Kidney epithelial cell (primary cell): ENCODE data around the gene PKNOX2. TPM values are rescaled to one million over a fixed set of nuclear protein-coding genes. Genes with fewer than 3 reads are reported as not detected.

Source experiments
- DNase-seq: peaks from one replicate; pipeline ENCODE4 v3.0.0-alpha.2; 2010; ENCODE audit warnings: low read depth
- H3K27me3 ChIP-seq: 2 replicates; pipeline ENCODE4 v1.6.0; 2011; ENCODE audit warnings: low read length; ENCODE audit not compliant: control insufficient read depth, insufficient read depth
- H3K36me3 ChIP-seq: 2 replicates; pipeline ENCODE4 v1.5.1; 2011; ENCODE audit warnings: low read length; ENCODE audit not compliant: control insufficient read depth, insufficient read depth
- H3K4me3 ChIP-seq: 2 replicates; pipeline ENCODE4 v1.5.1; 2011; ENCODE audit warnings: low read depth, mild to moderate bottlenecking, control low read depth, low read length
- total RNA-seq: library from RNA; depleted of rRNA; stranded (reverse); fragments of >200 nt; gene quantifications from 2 replicates; pipeline ENCODE4 v1.2.3, GENCODE V29; 2015
- TF ChIP-seq, protein P1 (sequence below): IDR thresholded peaks from 2 replicates; pipeline ENCODE4 v1.5.1; 2011; ENCODE audit warnings: mild to moderate bottlenecking, moderate library complexity, low read length, control low read depth, inconsistent platforms; ENCODE audit not compliant: insufficient read depth, poor library complexity, severe bottlenecking

The PKNOX2 gene
- total RNA-seq, 1 donor from 2014 or later, result 0.42 TPM

DNA sequence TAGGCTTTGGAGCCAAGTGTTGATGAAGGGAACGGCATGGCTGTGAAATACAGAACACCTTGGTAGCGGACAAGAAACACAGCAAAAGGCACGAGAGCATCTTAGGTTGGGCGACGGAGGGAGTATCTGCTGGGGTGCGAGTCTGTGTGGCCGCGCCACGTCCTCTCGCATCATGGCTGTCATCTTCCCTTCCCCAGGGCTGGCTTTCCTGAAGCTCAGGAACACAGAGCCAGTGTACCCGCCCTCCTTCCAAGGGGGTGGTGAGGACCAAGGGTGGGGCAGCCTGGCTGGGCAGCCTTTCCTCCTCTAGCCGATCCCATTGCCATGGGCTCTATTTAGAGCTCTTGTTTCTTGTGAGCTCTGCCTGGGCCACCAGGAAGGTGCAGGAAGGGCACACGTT, 177.1 kb downstream of the PKNOX2 start:
- no peak for DNase-seq
- H3K4me3 ChIP-seq, result no peak overlapping the region
- no peaks in the 10 kb centered on the region for H3K36me3 ChIP-seq
- TF ChIP-seq, protein P1, sequence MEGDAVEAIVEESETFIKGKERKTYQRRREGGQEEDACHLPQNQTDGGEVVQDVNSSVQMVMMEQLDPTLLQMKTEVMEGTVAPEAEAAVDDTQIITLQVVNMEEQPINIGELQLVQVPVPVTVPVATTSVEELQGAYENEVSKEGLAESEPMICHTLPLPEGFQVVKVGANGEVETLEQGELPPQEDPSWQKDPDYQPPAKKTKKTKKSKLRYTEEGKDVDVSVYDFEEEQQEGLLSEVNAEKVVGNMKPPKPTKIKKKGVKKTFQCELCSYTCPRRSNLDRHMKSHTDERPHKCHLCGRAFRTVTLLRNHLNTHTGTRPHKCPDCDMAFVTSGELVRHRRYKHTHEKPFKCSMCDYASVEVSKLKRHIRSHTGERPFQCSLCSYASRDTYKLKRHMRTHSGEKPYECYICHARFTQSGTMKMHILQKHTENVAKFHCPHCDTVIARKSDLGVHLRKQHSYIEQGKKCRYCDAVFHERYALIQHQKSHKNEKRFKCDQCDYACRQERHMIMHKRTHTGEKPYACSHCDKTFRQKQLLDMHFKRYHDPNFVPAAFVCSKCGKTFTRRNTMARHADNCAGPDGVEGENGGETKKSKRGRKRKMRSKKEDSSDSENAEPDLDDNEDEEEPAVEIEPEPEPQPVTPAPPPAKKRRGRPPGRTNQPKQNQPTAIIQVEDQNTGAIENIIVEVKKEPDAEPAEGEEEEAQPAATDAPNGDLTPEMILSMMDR, result no peak
- H3K27me3 ChIP-seq, result peaks cover 10% of the 10 kb centered on the region

- H3K4me3 ChIP-seq, result no peak overlapping the region
- no peak for DNase-seq
- TF ChIP-seq, protein P1, result no peak
- peaks cover 13% of the 10 kb centered on the region for H3K27me3 ChIP-seq
- no peaks in the 10 kb centered on the region for H3K36me3 ChIP-seq
Observed at GRCh38 chr11:125342281-125342930, 177.9 kb downstream of the PKNOX2 start.

GRCh38 chr11:125343086-125343717, 178.7 kb downstream of the PKNOX2 start:
- no peaks in the 10 kb centered on the region for H3K36me3 ChIP-seq
- H3K27me3 ChIP-seq, result peaks cover 18% of the 10 kb centered on the region
- H3K4me3 ChIP-seq, result no peak overlapping the region
- DNase-seq, result no peak
- TF ChIP-seq, protein P1, result no peak

DNA sequence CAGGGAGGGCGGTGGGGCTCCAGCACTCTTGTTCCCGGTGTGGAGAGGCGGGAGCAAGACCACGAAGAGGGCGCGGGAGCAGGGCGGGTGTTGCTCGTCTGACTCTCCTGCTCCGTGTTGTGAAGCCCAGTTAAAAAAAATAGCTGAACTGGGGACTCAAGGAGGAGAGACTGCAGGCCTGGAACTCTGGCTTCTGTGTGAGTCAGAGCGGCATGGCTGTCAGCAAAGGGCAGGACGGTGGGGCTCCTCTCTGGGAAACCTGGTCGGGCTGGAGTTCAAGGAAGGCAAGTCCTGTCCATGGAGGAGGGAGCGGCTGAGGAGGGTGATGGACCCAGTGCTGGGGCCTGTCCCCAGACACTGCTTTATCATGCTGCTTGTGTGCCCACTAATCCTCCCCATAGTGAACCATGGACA, 179.2 kb downstream of the PKNOX2 start:
- TF ChIP-seq, protein P1, result no peak
- DNase-seq, result no peak
- peaks cover 21% of the 10 kb centered on the region for H3K27me3 ChIP-seq
- no peak overlapping the region for H3K4me3 ChIP-seq
- H3K36me3 ChIP-seq, result no peaks in the 10 kb centered on the region

- DNase-seq, result no peak
- Histone ChIP-seq H3K4me3 (no peak overlapping the region), H3K27me3 (peaks cover 23% of the 10 kb centered on the region), H3K36me3 (no peaks in the 10 kb centered on the region)
- TF ChIP-seq, protein P1, result no peak
Observed at GRCh38 chr11:125344846-125345420, 180.4 kb downstream of the PKNOX2 start.
